ENCODE results near the gene RC3H2. TPM values are rescaled to one million over a fixed set of nuclear protein-coding genes. Genes with fewer than 3 reads are reported as not detected.

RC3H2 gene
- total and polyA plus RNA-seq, 2 donors (not counting 3 experiments of a cell fraction or from before 2014, with no cell fraction given), result 25.3 to 63.0 TPM

- dilution Hi-C loops (cut with MboI; ENCODE audit: extremely low pct_ligation_motif_present, low sequenced_read_pairs), result no loop called here
- peaks cover 54% of the 10 kb centered on the region for H3K79me2 ChIP-seq (ENCODE audit: control insufficient read depth, insufficient read depth, low read length)
- no peaks in the 10 kb centered on the region for H3K36me3 ChIP-seq (ENCODE audit: control insufficient read depth in 2 of 2, extremely low read depth in 1 of 2, insufficient read depth in 2 of 2, low read length in 2 of 2)
- H3K27ac ChIP-seq (ENCODE audit: insufficient read depth, low read depth, low read length), result peak overlapping the region; percentile 87
- H3K9ac ChIP-seq (replicated peaks; ENCODE audit: extremely low read depth, insufficient read depth, low read length), result peak overlapping the region; percentile 94
- H3K9me1 ChIP-seq (replicated peaks; ENCODE audit: control insufficient read depth, extremely low read depth, insufficient read depth, low read length), result no peaks in the 10 kb centered on the region
- FAIRE-seq (no peak), DNase-seq (ENCODE audit: low read depth, low spot score) (no peak)
- H3K27me3 ChIP-seq (ENCODE audit: control insufficient read depth in 2 of 2, insufficient read depth in 2 of 2, low read length in 2 of 2), result no peaks in the 10 kb centered on the region
- intact Hi-C loops (cut with micrococcal nuclease), result loop anchor here (1.0 kb wide), 4 partner anchors 11 to 61 kb away; partner anchors contain the start of genes RABGAP1, RC3H2 and ZBTB6
- ChIA-PET POLR2A (interaction anchor here (1.3 to 3.5 kb wide), 3 partner anchors 10 to 109 kb away, joined by 4 to 23 read pairs (median 8); partner anchors contain the start of genes RABGAP1 and ZBTB6), CTCF (interaction anchor here (1.4 to 3.1 kb wide), 7 partner anchors 10 to 61 kb away, joined by 4 to 16 read pairs (median 7); partner anchors contain the start of genes RABGAP1 and RC3H2)
- peak overlapping the region; percentile 93 for H2AFZ ChIP-seq (ENCODE audit: low read depth, low read length)
- no peaks in the 10 kb centered on the region for H3K9me3 ChIP-seq (replicated peaks; ENCODE audit: control insufficient read depth, insufficient read depth, low read length)
- no peak for TF ChIP-seq EZH2 (IDR thresholded peaks at IDR 0.05; ENCODE audit: borderline replicate concordance, low read depth, low read length, severe bottlenecking)
- TF ChIP-seq MYC (IDR thresholded peaks at IDR 0.05; ENCODE audit: low read depth, low read length), result no peak
- no peak for TF ChIP-seq MAX (IDR thresholded peaks at IDR 0.05; ENCODE audit: insufficient read depth, insufficient read length)
- no peak for TF ChIP-seq FOS (IDR thresholded peaks at IDR 0.05; ENCODE audit: borderline replicate concordance, insufficient read depth, low read length)
- TF ChIP-seq GATA2 (IDR thresholded peaks at IDR 0.05; ENCODE audit: insufficient read depth, insufficient read length, low read depth, low read length), result no peak
- no peak for TF ChIP-seq CTCF (IDR thresholded peaks at IDR 0.05; ENCODE audit: extremely low read depth in 1 of 2, insufficient read depth in 1 of 2, low read depth in 1 of 2, low read length in 2 of 2)
- no peak for TF ChIP-seq JUN (IDR thresholded peaks at IDR 0.05; ENCODE audit: borderline replicate concordance, insufficient read depth, insufficient read length, low read depth)
- H3K4me1 ChIP-seq (ENCODE audit: control insufficient read depth, extremely low read depth, insufficient read depth, low read length), result peaks cover 15% of the 10 kb centered on the region
- peak overlapping the region; percentile 98 for H3K4me2 ChIP-seq (ENCODE audit: insufficient read depth, low read length)
- peak overlapping the region; percentile 64 to 100 (median 70) for H3K4me3 ChIP-seq (replicated peaks in 1 of 3; ENCODE audit: insufficient read depth in 1 of 3, low read depth in 1 of 3, low read length in 3 of 3)
- TSS peak; percentile 67 for BruUV-seq (replicated peaks)
- no peaks in the 10 kb centered on the region for H4K20me1 ChIP-seq (replicated peaks; ENCODE audit: control insufficient read depth, extremely low read depth, insufficient read depth, low read length)
Measured at GRCh38 chr9:122930541-122931225, 25.5 kb upstream of the RC3H2 start.

All from endothelial cell of umbilical vein (primary cell).